Measurements from ENCODE around the gene ERC2.

ERC2 gene

GRCh38 chr3:56288258-56288657 is 180.0 kb downstream of the ERC2 start:
- no peak overlapping the region for H3K27ac ChIP-seq (ENCODE audit: extremely low read depth, low read depth, low read length)
- TF ChIP-seq ZNF202 (tag by site-specific recombination; IDR thresholded peaks at IDR 0.05; ENCODE audit: borderline replicate concordance) = no peak
- no peak for TF ChIP-seq ZNF19 (tag by site-specific recombination; IDR thresholded peaks at IDR 0.05; ENCODE audit: low read depth)
- no peak for TF ChIP-seq ZNF501 (tag by site-specific recombination; IDR thresholded peaks at IDR 0.05)
- TF ChIP-seq ZNF580 (tag by site-specific recombination; IDR thresholded peaks at IDR 0.05) = no peak
- no peak for TF ChIP-seq ZNF555 (tag by site-specific recombination; conservative IDR thresholded peaks at IDR 0.05)
- no peak for TF ChIP-seq ZNF140 (tag by site-specific recombination; IDR thresholded peaks at IDR 0.05)
- no peak for TF ChIP-seq ZNF10 (tag by site-specific recombination; IDR thresholded peaks at IDR 0.05)
- TF ChIP-seq, protein P1, sequence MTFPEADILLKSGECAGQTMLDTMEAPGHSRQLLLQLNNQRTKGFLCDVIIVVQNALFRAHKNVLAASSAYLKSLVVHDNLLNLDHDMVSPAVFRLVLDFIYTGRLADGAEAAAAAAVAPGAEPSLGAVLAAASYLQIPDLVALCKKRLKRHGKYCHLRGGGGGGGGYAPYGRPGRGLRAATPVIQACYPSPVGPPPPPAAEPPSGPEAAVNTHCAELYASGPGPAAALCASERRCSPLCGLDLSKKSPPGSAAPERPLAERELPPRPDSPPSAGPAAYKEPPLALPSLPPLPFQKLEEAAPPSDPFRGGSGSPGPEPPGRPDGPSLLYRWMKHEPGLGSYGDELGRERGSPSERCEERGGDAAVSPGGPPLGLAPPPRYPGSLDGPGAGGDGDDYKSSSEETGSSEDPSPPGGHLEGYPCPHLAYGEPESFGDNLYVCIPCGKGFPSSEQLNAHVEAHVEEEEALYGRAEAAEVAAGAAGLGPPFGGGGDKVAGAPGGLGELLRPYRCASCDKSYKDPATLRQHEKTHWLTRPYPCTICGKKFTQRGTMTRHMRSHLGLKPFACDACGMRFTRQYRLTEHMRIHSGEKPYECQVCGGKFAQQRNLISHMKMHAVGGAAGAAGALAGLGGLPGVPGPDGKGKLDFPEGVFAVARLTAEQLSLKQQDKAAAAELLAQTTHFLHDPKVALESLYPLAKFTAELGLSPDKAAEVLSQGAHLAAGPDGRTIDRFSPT (tag by site-specific recombination; IDR thresholded peaks at IDR 0.05) = no peak
- no peak for TF ChIP-seq ZNF138 (tag by site-specific recombination; IDR thresholded peaks at IDR 0.05; ENCODE audit: borderline replicate concordance)
- no peak for TF ChIP-seq ZNF549 (tag by site-specific recombination; IDR thresholded peaks at IDR 0.05)
- H3K9me3 ChIP-seq (ENCODE audit: control insufficient read depth, insufficient read depth, low read depth, low read length) = no peaks in the 10 kb centered on the region
- CTCF ChIA-PET = no interaction called here
- H3K4me3 ChIP-seq (ENCODE audit: low read depth, low read length) = no peak overlapping the region
- POLR2A ChIA-PET = no interaction called here
- no peaks in the 10 kb centered on the region for H3K4me1 ChIP-seq (ENCODE audit: control insufficient read depth, insufficient read depth, low read length)
- no peaks in the 10 kb centered on the region for H3K36me3 ChIP-seq (ENCODE audit: control insufficient read depth in 2 of 2, insufficient read depth in 1 of 2, low read length in 2 of 2)

DNA sequence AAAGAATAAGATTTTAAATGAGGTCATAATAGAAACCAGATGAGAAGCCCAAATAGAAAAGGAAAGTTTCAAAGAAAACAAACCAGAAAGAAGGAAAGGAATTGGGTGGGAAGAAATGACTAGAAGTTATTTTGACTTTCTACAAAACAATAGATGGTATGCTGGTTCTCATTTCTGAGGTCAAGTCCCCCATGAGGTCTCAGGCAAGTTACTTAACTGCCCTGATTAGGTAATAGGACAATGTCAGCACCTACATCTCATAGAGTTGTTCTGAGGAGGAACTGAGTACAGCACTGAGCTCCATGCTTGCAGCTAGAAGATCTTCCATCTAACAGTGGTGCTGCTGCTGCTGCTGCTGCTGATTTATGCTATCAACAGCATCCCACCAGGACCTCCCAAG is 185.9 kb downstream of the ERC2 start:
- Histone ChIP-seq H3K36me3 (ENCODE audit: control insufficient read depth in 2 of 2, insufficient read depth in 1 of 2, low read length in 2 of 2) (no peaks in the 10 kb centered on the region), H3K27ac (ENCODE audit: extremely low read depth, low read depth, low read length) (no peak overlapping the region), H3K4me1 (ENCODE audit: control insufficient read depth, insufficient read depth, low read length) (no peaks in the 10 kb centered on the region), H3K9me3 (ENCODE audit: control insufficient read depth, insufficient read depth, low read depth, low read length) (no peaks in the 10 kb centered on the region), H3K4me3 (ENCODE audit: low read depth, low read length) (no peak overlapping the region)
- TF ChIP-seq ATF2 (tag by site-specific recombination; IDR thresholded peaks at IDR 0.05; ENCODE audit: low read depth) = no peak
- TF ChIP-seq SCRT1 (tag by site-specific recombination; IDR thresholded peaks at IDR 0.05; ENCODE audit: borderline replicate concordance) = no peak
- TF ChIP-seq SP2 (tag by site-specific recombination; IDR thresholded peaks at IDR 0.05) = no peak
- TF ChIP-seq ZNF37A (tag by site-specific recombination; IDR thresholded peaks at IDR 0.05) = no peak
- TF ChIP-seq, protein P2, sequence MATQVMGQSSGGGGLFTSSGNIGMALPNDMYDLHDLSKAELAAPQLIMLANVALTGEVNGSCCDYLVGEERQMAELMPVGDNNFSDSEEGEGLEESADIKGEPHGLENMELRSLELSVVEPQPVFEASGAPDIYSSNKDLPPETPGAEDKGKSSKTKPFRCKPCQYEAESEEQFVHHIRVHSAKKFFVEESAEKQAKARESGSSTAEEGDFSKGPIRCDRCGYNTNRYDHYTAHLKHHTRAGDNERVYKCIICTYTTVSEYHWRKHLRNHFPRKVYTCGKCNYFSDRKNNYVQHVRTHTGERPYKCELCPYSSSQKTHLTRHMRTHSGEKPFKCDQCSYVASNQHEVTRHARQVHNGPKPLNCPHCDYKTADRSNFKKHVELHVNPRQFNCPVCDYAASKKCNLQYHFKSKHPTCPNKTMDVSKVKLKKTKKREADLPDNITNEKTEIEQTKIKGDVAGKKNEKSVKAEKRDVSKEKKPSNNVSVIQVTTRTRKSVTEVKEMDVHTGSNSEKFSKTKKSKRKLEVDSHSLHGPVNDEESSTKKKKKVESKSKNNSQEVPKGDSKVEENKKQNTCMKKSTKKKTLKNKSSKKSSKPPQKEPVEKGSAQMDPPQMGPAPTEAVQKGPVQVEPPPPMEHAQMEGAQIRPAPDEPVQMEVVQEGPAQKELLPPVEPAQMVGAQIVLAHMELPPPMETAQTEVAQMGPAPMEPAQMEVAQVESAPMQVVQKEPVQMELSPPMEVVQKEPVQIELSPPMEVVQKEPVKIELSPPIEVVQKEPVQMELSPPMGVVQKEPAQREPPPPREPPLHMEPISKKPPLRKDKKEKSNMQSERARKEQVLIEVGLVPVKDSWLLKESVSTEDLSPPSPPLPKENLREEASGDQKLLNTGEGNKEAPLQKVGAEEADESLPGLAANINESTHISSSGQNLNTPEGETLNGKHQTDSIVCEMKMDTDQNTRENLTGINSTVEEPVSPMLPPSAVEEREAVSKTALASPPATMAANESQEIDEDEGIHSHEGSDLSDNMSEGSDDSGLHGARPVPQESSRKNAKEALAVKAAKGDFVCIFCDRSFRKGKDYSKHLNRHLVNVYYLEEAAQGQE (tag by site-specific recombination; IDR thresholded peaks at IDR 0.05) = no peak
- TF ChIP-seq PRDM1 (tag by site-specific recombination; IDR thresholded peaks at IDR 0.05) = 0 out of 2 replicates have a peak, but pooled peaks have one; percentile 16
- CTCF ChIA-PET = no interaction called here
- POLR2A ChIA-PET = no interaction called here

All from HEK293 (cell line).